GM19324 (cell line): Measurements from ENCODE around the gene HAUS2.
"Not testable (repeated sequence)": the region's sequence is repeated elsewhere in the genome, so short reads cannot be mapped to it uniquely, and the experiment has no call there.

Source experiments
- ATAC-seq: cut with Tn5 transposase; IDR thresholded peaks from one replicate; pipeline ENCODE4 v1.9.1; 2021; ENCODE audit warnings: mild to moderate bottlenecking, moderate library complexity; ENCODE audit not compliant: unreplicated experiment, low FRiP score

HAUS2 gene

GRCh38 chr15:42548249-42549031, at the start of gene HAUS2, which contains the start of gene LRRC57:
HAUS2 (plus strand) TSS chr15:42548838; CDS start chr15:42548873, 35 bp downstream.
LRRC57 (minus strand) TSS chr15:42548793; CDS start chr15:42548434, 359 bp downstream.
- peak; percentile 87 for ATAC-seq

GRCh38 chr15:42499858-42500609, 48.6 kb upstream of the HAUS2 start:
- no peak for ATAC-seq

GRCh38 chr15:42502477-42502876, 46.2 kb upstream of the HAUS2 start:
- no peak for ATAC-seq

GRCh38 chr15:42503825-42504224, 44.8 kb upstream of the HAUS2 start:
- no peak for ATAC-seq

- ATAC-seq = no peak
Measured at GRCh38 chr15:42504631-42505030, 44.0 kb upstream of the HAUS2 start.

- ATAC-seq = no peak
Measured at GRCh38 chr15:42507514-42507913, 41.1 kb upstream of the HAUS2 start.

- no peak for ATAC-seq
Measured at GRCh38 chr15:42508263-42508690, 40.4 kb upstream of the HAUS2 start.

GRCh38 chr15:42510258-42511006, 38.2 kb upstream of the HAUS2 start:
- no peak for ATAC-seq

- ATAC-seq = no peak
Measured at GRCh38 chr15:42511007-42511391, 37.6 kb upstream of the HAUS2 start.

GRCh38 chr15:42523331-42523730, 25.3 kb upstream of the HAUS2 start:
- ATAC-seq = no peak

- no peak for ATAC-seq
Measured at GRCh38 chr15:42528970-42529369, 19.7 kb upstream of the HAUS2 start.

- ATAC-seq = no peak
Measured at GRCh38 chr15:42533246-42533645, 15.4 kb upstream of the HAUS2 start.

GRCh38 chr15:42544853-42545629, 3.6 kb upstream of the HAUS2 start:
- ATAC-seq = no peak

GRCh38 chr15:42547918-42548248, 755 bp upstream of the HAUS2 start:
- ATAC-seq = no peak

GRCh38 chr15:42549032-42549491, 424 bp downstream of the HAUS2 start:
- ATAC-seq = no peak

- ATAC-seq = no peak
Measured at GRCh38 chr15:42549741-42550392, 1.2 kb downstream of the HAUS2 start.

- no peak for ATAC-seq
Measured at GRCh38 chr15:42553554-42553953, 4.9 kb downstream of the HAUS2 start.

- not testable (repeated sequence) for ATAC-seq
Measured at GRCh38 chr15:42556550-42557207, 8.0 kb downstream of the HAUS2 start.

GRCh38 chr15:42558739-42559138, 10.1 kb downstream of the HAUS2 start:
- ATAC-seq = no peak
